ENCODE results near the gene PDE1C. TPM values are rescaled to one million over a fixed set of nuclear protein-coding genes. Genes with fewer than 3 reads are reported as not detected.

The PDE1C gene
- total and polyA plus RNA-seq, 11 donors, result 35.3 to 307 (median 141) TPM

DNA sequence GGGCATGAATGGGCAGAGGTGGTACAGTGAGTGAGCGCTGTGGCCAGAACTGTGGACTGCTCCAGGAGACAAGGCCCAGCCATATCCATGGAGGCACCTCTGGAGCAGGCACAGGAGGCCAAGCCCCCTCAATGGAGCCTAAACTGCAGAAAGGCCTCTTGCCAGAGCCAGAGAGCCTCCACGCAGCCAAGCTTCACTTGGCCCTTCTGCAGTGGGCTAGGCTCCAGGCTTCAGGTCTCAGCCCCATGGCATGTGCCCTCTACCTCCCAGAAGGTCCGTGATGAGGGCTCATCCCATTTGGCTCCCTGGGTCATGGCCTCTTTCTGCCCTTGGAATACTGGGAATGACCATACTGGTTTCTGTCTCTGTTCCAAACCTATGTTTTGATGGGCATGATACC, 8.9 kb downstream of the PDE1C start:
- H3K36me3 ChIP-seq, result no peaks in the 10 kb centered on the region
- TF ChIP-seq CTCF (IDR thresholded peaks at IDR 0.05) (no peak), POLR2A (IDR thresholded peaks at IDR 0.05) (no peak)
- ATAC-seq (peak; percentile 17 to 54 (median 37)), DNase-seq (peak in 2 of 5 donors; percentile 29 to 41)
- H3K4me3 ChIP-seq, result no peak overlapping the region
- no peaks in the 10 kb centered on the region for H3K27me3 ChIP-seq
- H3K4me1 ChIP-seq, result peaks cover 2 to 87% (median 38%) of the 10 kb centered on the region in 12 donors
- WGBS, 4 donors, result 54 to 73% (median 68%) methylated on average over 2 to 3 of the region's 3 CpGs
- H3K27ac ChIP-seq, result peak overlapping the region in 4 of 12 donors; percentile 2 to 60 (median 45)
- H3K9me3 ChIP-seq, result no peaks in the 10 kb centered on the region
- intact Hi-C loops (cut with DNase I), result loop anchor here in 2 of 10 donors (10.0 kb wide), 2 partner anchors 77 to 187 kb away; no protein-coding TSS in a partner anchor

GRCh38 chr7:32059289-32060011, 10.8 kb downstream of the PDE1C start:
- intact Hi-C loops (cut with DNase I), result loop anchor here in 4 of 10 donors (5.0 to 10.0 kb wide), 4 partner anchors 75 to 185 kb away; no protein-coding TSS in a partner anchor
- Histone ChIP-seq H3K27me3 (no peaks in the 10 kb centered on the region), H3K36me3 (no peaks in the 10 kb centered on the region), H3K27ac (peak overlapping the region in 11 of 12 donors; percentile 22 to 72 (median 50)), H3K4me1 (peaks cover 2 to 90% (median 43%) of the 10 kb centered on the region in 12 donors), H3K4me3 (peak overlapping the region in 8 of 12 donors; percentile 3 to 44 (median 17)), H3K9me3 (no peaks in the 10 kb centered on the region)
- 18 to 30% (median 22%) methylated on average over 6 of the region's 6 CpGs for WGBS, 4 donors
- DNase-seq, result no peak
- TF ChIP-seq CTCF (IDR thresholded peaks at IDR 0.05) (no peak), POLR2A (IDR thresholded peaks at IDR 0.05) (no peak)
- ATAC-seq, result no peak

GRCh38 chr7:32058002-32058401, 12.2 kb downstream of the PDE1C start:
- no peak for DNase-seq
- 19 to 32% (median 24%) methylated on average over 5 of the region's 5 CpGs for WGBS, 4 donors
- Histone ChIP-seq H3K4me1 (peaks cover 2 to 92% (median 43%) of the 10 kb centered on the region in 12 donors), H3K9me3 (no peaks in the 10 kb centered on the region), H3K27me3 (no peaks in the 10 kb centered on the region), H3K27ac (peak overlapping the region in 11 of 12 donors; percentile 9 to 72 (median 56)), H3K4me3 (peak overlapping the region in 5 of 12 donors; percentile 10 to 35 (median 12)), H3K36me3 (no peaks in the 10 kb centered on the region)
- peak in 2 of 4 donors; percentile 1 to 34 for ATAC-seq
- no peak for TF ChIP-seq CTCF (IDR thresholded peaks at IDR 0.05)
- TF ChIP-seq POLR2A (IDR thresholded peaks at IDR 0.05), result no peak
- intact Hi-C loops (cut with DNase I), result loop anchor here in 2 of 10 donors (5.0 to 10.0 kb wide), 2 partner anchors 173 to 176 kb away; no protein-coding TSS in a partner anchor

GRCh38 chr7:32056767-32057166, 13.4 kb downstream of the PDE1C start:
- TF ChIP-seq POLR2A (IDR thresholded peaks at IDR 0.05) (no peak), CTCF (IDR thresholded peaks at IDR 0.05) (no peak)
- DNase-seq (no peak), ATAC-seq (peak; percentile 63 to 79 (median 70))
- intact Hi-C loops (cut with DNase I), result loop anchor here in 2 of 10 donors (5.0 to 10.0 kb wide), 2 partner anchors 172 to 174 kb away; no protein-coding TSS in a partner anchor
- no peaks in the 10 kb centered on the region for H3K27me3 ChIP-seq
- H3K9me3 ChIP-seq, result no peaks in the 10 kb centered on the region
- no peaks in the 10 kb centered on the region for H3K36me3 ChIP-seq
- peaks cover 2 to 89% (median 39%) of the 10 kb centered on the region in 12 donors for H3K4me1 ChIP-seq
- H3K27ac ChIP-seq, result peak overlapping the region in 11 of 12 donors; percentile 9 to 72 (median 58)
- peak overlapping the region in 1 of 12 donors; percentile 7 for H3K4me3 ChIP-seq
- 20 to 29% (median 25%) methylated on average over 1 of the region's 1 CpG for WGBS, 4 donors
